Cardiac fibroblast (primary cell): ENCODE measurements around the gene GRIN2D.
A peak's percentile ranks its signal among the peaks of the same experiment; 100 is the strongest.

Experiments
- DNase-seq, 2 donors: peaks; one replicate each; pipeline versions ENCODE4 v3.0.0 to v3.0.0-alpha.2; 2010; ENCODE audit warnings: low read depth in 2 of 2
- H3K4me3 ChIP-seq, 2 donors: replicated peaks in 1 of 2; 1 replicate in 1 of 2; 2 replicates in 1 of 2; pipeline ENCODE4 v1.5.1; 2011; ENCODE audit warnings: low read depth in 2 of 2, low read length in 2 of 2, mild to moderate bottlenecking in 2 of 2, moderate library complexity in 1 of 2
- TF ChIP-seq, protein P1 (sequence below): IDR thresholded peaks from one replicate; pipeline ENCODE4 v1.5.1; 2011; ENCODE audit warnings: low read depth, mild to moderate bottlenecking, low read length, inconsistent platforms

The GRIN2D gene

DNA sequence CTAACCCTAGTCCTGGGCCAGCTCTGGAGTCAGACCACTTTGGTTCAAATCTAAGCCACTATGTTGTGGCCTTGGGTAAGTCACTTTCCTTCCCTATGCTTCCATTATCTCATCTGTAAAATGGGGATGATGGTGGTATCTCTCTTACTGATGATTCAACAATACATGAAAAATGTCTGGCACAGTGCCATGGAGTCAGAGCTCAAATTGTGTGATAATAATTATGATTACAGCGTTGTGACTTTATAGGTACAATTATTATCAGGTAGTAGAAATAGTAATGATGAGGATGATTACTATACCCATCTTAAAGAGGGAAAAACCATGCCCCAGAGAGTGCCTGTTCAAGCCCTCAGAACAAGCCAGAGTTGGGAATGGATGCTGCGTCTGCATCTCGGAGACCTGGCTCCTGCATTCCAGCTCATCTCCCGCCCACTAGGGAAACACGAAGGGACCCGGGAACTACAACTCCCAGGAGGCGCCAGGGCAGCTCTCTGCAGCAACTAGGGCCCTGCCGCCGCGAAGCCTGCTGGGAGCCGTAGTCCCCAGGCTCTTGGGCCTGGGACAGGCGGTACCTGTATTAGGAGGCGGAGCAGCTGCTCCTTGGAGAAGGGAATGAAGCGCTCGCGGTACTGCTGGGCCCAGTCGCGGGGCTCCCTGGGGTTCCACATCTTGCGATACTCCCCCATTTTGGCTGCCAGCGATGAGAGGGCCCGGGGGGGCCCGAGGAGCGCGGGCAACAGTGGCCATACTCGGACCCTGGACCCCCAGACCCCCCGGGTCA, 30.6 kb upstream of the GRIN2D start:
- peak overlapping the region; percentile 63 to 67 for H3K4me3 ChIP-seq
- TF ChIP-seq, protein P1, sequence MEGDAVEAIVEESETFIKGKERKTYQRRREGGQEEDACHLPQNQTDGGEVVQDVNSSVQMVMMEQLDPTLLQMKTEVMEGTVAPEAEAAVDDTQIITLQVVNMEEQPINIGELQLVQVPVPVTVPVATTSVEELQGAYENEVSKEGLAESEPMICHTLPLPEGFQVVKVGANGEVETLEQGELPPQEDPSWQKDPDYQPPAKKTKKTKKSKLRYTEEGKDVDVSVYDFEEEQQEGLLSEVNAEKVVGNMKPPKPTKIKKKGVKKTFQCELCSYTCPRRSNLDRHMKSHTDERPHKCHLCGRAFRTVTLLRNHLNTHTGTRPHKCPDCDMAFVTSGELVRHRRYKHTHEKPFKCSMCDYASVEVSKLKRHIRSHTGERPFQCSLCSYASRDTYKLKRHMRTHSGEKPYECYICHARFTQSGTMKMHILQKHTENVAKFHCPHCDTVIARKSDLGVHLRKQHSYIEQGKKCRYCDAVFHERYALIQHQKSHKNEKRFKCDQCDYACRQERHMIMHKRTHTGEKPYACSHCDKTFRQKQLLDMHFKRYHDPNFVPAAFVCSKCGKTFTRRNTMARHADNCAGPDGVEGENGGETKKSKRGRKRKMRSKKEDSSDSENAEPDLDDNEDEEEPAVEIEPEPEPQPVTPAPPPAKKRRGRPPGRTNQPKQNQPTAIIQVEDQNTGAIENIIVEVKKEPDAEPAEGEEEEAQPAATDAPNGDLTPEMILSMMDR: no peak

GRCh38 chr19:48363500-48363809, 30.0 kb upstream of the GRIN2D start:
- TF ChIP-seq, protein P1: no peak
- peak overlapping the region; percentile 63 to 67 for H3K4me3 ChIP-seq
- DNase-seq: no peak

More for the DNA sequence above, 30.6 kb upstream of the GRIN2D start:
- peak; percentile 94 to 97 for DNase-seq

DNA sequence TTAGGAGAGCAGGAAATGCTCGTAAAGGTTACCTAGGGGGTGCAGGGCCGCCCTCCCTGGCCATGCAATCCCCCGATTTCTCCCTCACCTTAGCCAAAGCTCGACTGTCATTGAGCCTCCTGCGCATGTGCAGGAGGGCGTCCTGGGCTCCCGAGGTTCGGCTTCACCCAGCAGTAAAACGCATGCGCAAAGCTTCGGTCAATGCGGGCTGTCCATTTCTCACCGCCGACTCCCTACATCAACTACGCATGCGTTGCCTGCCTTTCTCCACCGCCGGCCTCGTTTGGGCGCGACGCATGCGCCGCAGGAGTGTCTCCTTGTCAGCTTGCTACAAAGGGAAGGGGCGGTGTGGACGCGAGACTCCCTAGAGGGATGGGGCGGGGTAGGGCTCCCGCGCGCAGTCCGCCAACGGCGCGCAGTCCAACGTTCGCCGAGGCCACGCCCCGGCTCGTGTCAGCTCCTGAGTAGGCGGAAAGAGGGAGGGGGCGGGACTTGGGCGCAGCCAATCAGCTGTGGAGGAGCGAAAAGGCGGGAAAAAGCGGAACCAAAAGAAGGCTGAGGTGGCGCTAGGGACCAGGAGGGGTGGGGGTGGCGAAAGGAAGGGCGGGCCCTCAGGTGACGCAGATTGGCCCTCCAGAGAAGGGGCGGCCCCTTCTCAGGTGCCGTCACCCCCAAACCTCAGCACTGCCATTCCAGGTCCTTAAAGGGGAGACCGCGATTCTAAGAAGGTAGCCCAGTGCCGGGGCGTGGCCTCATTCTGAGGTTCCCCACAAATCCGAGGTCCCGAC, 29.5 kb upstream of the GRIN2D start, which contains the start of the genes SYNGR4 and TMEM143:
Gene SYNGR4 (plus strand): TSS at position 558 of the 788 bp plus-strand sequence. CDS start 1,476 bp downstream, outside the sequence.
Gene TMEM143 (minus strand): TSS at position 131 of the 788 bp plus-strand sequence. CDS start 20 bp downstream, at position 111.
- peak; percentile 100 for DNase-seq
- peak within 1 kb of the TSS; percentile 63 to 67 for H3K4me3 ChIP-seq
- TF ChIP-seq, protein P1: no peak

DNA sequence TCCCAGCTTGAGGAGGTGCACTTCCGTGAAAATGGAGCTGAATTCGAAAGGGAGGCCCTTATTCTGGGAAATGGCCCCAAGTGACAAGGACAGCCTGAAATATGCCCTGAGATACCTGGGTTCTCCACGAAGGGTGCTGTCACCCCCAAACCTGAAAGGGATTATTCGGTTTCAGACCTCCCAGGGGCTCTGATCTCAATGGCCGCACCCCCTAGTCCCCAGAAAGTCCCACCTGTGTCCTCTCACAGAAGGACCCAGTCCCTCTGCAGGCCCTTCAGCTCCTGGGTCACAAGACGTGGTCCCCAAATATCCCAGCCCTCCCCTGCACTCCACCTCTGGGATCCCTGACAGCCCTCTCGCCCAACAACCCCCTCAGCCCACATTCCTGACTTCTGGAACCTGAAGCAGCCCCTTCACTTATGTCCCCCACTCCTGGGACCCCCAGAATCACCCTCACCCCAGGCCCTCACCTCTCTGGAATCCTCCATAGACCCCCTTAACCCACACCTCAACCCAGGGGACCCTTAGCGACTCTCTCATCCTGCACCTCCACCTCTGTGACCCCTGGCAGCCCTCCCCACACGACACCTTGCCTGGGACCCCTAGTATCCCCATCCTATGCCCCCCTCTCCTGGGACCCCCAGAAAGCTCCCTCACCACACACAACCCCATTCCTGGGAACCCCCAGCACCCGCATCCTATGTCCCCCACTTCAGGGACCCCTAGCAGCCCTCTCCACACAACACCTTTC, 28.7 kb upstream of the GRIN2D start:
- no peak for DNase-seq
- H3K4me3 ChIP-seq: peak overlapping the region; percentile 36
- TF ChIP-seq, protein P1: no peak

DNA sequence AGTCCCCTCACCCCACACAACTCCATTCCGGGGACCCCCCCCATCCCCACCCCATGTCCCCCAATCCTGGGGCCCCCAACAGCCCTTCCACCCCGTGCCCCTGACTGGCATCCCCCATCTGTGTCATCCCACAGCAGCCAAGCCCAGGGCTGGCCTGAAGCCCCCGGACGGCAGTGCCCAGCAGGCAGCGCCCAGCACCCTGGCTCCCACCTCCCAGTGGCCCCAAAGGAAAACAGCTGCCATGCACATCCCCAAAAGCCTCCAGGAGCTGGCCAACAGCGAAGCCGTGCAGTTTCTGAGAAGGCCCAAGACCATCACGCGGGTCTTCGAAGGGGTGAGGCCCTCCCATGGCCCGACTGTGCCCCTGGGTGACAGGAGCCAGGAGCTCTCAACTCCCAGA, 27.9 kb upstream of the GRIN2D start:
- no peak overlapping the region for H3K4me3 ChIP-seq
- TF ChIP-seq, protein P1: no peak

DNA sequence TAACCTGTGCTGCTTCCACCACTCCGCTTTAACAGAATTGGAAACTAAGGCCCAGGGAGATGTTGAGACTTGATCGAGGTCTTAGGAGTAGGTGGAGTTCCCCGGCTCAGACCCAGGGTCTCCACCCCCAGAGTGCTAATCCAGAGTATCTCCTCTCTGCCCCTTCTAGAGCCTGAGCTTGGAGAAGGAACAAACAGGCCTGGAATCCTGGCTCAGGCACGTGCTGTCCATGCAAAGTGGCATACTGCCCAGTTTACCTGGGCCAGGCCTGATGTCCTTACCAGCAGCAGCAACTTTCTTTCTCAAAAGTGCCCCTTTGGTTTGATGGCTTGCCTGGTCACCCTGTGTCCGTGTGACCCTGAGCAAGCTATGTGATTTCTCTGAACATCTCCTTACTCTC, 25.6 kb upstream of the GRIN2D start:
- no peak for DNase-seq
- TF ChIP-seq, protein P1: no peak
- H3K4me3 ChIP-seq: no peak overlapping the region

More for the DNA sequence above, 27.9 kb upstream of the GRIN2D start:
- DNase-seq: no peak
